DND-41 (cell line): ENCODE data around the gene OLA1.

ENCODE experiments used
- EZH2 ChIP-seq: IDR thresholded peaks from 3 replicates; pipeline ENCODE4 v1.6.1; 2012; ENCODE audit warnings: borderline replicate concordance, low read depth, mild to moderate bottlenecking, moderate library complexity, low read length, inconsistent platforms; ENCODE audit not compliant: severe bottlenecking
- TF ChIP-seq, protein P1 (sequence below): IDR thresholded peaks from 2 replicates; pipeline ENCODE4 v1.5.1; 2012; ENCODE audit warnings: borderline replicate concordance, low read length, moderate library complexity, mild to moderate bottlenecking; ENCODE audit not compliant: poor library complexity, severe bottlenecking; ENCODE audit errors: extremely low read depth

DNA sequence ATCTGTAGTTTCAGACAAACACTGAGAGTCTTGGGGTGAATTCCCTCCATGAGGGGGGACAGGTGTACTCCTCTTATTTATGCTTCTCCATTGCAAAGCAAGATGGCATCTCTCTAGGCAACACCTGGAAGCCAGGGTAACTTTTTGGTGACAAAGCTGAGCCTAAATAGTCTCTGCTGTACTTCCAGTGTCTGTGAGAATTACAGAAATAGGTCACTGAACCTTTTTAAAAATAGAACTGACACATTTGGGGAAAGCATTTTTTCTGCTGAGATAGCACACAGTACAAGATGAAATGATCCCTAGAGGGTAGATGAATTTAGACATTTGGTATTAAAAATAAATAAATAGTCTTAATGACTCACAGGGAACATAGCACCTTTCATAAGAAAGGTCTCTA is 211.5 kb downstream of the OLA1 start:
- TF ChIP-seq, protein P1, sequence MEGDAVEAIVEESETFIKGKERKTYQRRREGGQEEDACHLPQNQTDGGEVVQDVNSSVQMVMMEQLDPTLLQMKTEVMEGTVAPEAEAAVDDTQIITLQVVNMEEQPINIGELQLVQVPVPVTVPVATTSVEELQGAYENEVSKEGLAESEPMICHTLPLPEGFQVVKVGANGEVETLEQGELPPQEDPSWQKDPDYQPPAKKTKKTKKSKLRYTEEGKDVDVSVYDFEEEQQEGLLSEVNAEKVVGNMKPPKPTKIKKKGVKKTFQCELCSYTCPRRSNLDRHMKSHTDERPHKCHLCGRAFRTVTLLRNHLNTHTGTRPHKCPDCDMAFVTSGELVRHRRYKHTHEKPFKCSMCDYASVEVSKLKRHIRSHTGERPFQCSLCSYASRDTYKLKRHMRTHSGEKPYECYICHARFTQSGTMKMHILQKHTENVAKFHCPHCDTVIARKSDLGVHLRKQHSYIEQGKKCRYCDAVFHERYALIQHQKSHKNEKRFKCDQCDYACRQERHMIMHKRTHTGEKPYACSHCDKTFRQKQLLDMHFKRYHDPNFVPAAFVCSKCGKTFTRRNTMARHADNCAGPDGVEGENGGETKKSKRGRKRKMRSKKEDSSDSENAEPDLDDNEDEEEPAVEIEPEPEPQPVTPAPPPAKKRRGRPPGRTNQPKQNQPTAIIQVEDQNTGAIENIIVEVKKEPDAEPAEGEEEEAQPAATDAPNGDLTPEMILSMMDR: no peak
- no peak for TF ChIP-seq EZH2
